ENCODE measurements around the gene RPE.

Gene RPE

DNA sequence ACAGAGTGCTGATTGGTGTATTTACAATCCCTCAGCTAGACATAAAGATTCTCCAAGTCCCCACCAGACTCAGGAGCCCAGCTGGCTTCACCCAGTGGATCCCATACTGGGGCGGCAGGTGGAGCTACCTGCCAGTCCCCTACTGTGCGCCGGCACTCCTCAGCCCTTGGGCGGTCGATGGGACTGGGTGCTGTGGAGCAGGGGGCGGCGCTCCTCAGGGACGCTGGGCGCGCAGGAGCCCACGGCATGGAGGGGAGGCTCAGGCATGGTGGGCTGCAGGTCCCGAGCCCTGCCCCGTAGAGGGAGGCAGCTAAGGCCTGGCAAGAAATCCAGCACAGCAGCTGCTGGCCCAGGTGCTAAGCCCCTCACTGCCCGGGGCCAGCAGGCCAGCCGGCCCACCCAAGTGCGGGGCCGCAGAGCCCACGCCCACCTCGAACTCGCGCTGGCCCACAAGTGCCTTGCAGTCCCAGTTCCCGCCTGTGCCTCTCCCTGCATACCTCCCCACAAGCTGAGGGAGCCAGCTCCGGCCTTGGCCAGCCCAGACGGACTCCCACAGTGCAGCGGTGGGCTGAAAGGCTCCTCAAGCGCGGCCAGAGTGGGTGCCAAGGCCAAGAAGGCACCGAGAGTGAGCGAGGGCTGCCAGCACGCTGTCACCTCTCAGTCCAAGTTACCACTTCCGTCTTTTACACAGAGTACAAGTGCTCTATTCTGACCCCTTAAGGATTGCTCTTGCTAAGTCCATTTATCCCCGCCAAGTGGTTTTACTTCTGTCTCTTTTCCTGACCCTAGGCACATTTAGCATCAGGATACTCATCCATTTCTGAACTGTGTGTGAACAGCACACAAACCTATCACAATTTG is 1.7 kb upstream of the RPE start:
- no peak for FAIRE-seq

DNA sequence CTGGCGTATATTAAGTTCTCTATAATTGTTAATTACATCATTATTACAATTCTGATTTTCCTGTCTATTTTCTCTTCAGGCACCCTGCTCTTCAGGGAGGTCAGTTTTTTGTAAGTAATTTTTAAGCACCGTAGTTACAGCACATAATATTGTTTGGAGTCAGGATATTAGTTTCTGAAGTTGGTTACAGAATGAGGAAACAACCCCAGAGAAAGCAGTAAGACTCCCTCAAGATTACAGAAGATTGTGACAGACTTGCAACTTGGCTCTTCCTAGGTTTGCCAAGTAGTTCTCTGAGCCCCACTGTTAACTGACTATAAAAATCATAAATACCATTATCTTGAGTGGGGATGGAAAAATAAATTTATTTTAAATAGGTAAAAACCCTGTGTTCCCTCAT is 921 bp downstream of the RPE start:
- FAIRE-seq (no peak), DNase-seq (ENCODE audit: low spot score) (no peak)

More for the DNA sequence above, 1.7 kb upstream of the RPE start:
- no peak for DNase-seq (ENCODE audit: low spot score)

- DNase-seq (ENCODE audit: low spot score) (no peak), FAIRE-seq (no peak)
Observed at GRCh38 chr2:210004881-210005280, 2.4 kb downstream of the RPE start.

DNA sequence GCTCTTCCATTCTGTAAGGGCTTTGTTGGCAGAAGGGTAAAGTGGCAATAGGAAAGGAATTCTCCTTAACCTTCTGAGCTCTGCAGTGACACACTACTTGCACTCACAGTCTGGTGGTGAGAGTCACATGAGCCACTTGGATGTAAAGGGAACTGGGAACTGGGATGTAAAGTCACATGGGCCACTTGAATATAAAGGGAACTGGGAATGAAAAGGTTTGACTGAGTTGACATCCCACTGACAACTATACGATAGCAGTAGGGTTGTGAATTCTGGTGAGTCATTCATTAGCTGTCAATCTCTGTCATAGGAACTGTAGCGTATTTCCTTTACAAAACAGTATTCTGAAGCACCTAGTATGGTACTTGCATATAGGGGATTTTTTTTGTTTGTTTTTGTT is 5.5 kb downstream of the RPE start:
- FAIRE-seq = no peak
- DNase-seq (ENCODE audit: low spot score) = no peak

DNA sequence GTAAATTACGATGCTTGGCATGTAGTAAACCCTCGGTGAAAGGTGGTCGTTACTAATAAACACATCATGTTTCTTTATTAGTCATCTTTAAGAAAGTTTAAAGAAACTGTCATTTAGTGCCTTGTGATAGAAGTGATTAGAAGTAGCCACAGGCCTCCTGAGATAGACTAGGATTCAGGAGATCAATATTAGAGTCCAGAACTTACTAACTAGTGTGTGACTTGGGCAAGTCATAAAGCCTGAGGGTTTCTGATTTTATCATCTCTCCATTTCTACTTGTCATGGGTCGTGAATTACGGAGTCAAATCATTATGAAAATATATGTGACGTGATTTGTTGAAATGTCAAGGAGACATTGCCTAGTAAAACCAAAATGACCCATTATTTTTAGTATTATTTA is 6.7 kb downstream of the RPE start:
- no peak for FAIRE-seq
- no peak for DNase-seq (ENCODE audit: low spot score)

GRCh38 chr2:210009896-210010295 is 7.5 kb downstream of the RPE start:
- no peak for FAIRE-seq
- DNase-seq (ENCODE audit: low spot score) = no peak

DNA sequence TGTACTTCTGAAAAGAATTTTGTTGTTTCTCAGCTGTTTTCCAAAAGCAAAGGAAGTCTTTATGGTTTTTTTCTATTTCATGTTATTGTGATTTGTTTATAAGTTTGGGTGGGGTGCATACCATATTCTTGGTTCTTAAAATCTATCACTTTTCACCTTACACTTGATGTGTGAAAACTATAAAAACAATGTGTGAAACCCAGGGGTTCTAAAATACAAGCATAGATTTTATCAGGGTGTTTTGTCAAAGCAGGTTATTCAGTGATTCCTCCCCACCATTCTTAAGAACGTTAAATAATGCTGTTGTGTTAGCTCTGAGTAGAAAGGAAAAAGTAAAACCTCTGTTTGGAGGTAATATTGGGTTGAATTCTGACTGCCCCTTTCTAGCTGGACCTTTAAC is 17.7 kb downstream of the RPE start:
- DNase-seq (ENCODE audit: low spot score) = no peak
- FAIRE-seq = no peak

- no peak for FAIRE-seq
Observed at GRCh38 chr2:210022824-210023223, 20.4 kb downstream of the RPE start.

DNA sequence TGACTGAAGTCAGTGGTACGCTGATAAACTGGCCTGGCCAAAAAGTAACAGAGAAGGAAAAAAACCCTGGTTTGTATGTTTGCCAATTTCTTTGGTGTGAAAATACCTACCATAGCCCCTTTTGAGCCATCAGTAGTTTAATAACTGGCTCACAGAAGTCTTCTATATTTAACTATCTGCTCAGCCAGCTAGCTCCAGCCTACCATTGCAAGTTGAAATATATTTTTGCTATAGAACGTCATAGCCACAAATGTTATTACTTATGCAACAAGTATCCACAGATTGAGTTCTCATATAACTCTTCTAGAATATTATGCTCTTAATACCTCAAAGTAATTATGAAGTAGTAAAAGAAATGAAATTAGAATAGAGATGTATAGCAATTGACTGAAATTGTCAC is 25.2 kb downstream of the RPE start:
- FAIRE-seq (no peak), DNase-seq (ENCODE audit: low spot score) (no peak)

More at GRCh38 chr2:210022824-210023223, 20.4 kb downstream of the RPE start:
- DNase-seq (ENCODE audit: low spot score) = no peak

GRCh38 chr2:210028178-210028577 is 25.7 kb downstream of the RPE start:
- FAIRE-seq (no peak), DNase-seq (ENCODE audit: low spot score) (no peak)

- no peak for FAIRE-seq
Observed at GRCh38 chr2:210034087-210034683, 31.7 kb downstream of the RPE start.

DNA sequence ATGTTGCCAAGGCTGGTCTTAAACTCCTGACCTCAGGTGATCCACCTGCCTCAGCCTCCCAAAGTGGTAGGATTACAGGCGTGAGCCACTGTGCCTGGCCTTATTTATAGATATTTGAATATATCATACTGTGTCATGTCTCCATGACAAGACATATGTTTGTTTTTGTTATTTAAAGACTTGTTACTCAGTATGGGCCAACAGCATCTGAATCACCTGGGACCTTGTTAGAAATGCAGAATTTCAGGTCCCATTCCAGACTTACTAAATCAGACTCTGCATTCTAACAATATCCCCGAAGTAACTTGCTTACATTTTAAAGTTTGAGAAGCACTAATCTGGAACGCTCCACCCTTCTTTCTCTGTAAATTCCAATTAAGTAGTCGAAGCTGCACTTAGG is 33.2 kb downstream of the RPE start:
- DNase-seq (ENCODE audit: low spot score) (no peak), FAIRE-seq (no peak)

More at GRCh38 chr2:210034087-210034683, 31.7 kb downstream of the RPE start:
- no peak for DNase-seq (ENCODE audit: low spot score)

DNA sequence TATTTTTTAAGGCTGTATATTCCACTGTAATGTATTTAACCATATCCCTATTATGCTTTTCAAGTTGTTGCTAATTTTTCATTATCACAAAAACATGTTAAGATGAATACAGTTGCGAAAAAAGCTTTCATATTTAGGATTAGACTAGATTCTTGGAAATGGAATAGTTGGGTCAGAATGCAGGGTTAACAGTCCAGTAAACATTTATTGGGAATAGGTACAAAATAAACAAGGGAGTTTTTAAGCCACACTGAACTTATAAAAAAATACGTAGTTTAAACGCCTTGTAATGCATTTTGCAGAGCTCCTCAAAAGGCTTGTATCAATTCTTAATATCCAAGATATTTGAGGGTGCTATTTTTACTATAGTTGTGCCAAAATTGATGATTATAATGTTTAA is 35.6 kb downstream of the RPE start:
- FAIRE-seq = no peak
- no peak for DNase-seq (ENCODE audit: low spot score)

- no peak for FAIRE-seq
- DNase-seq (ENCODE audit: low spot score) = no peak
Observed at GRCh38 chr2:210046851-210047500, 44.5 kb downstream of the RPE start.

DNA sequence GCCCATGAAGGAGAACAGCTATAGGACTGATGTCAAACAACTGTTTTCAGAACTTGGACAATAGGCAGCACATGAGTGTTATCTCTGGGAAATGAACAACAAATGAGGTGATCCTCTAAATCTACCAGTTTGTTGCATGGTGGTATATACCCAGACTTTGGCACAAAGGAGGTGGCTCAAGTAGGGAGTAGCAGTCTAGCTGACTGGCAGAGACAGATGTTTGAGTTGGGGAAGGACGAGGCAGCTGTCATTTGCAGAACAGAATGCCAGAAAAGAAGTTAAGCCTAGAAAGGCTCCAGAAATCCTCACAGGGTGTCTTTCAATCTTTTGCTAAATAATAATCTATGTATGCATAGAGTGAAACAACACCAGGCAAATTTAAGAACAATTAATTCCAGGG is 47.4 kb downstream of the RPE start:
- FAIRE-seq (no peak), DNase-seq (ENCODE audit: low spot score) (no peak)

- no peak for FAIRE-seq
Observed at GRCh38 chr2:210050885-210051284, 48.4 kb downstream of the RPE start.

GRCh38 chr2:210054696-210055095 is 52.3 kb downstream of the RPE start:
- FAIRE-seq = no peak
- DNase-seq (ENCODE audit: low spot score) = no peak

More at GRCh38 chr2:210050885-210051284, 48.4 kb downstream of the RPE start:
- DNase-seq (ENCODE audit: low spot score) = no peak

DNA sequence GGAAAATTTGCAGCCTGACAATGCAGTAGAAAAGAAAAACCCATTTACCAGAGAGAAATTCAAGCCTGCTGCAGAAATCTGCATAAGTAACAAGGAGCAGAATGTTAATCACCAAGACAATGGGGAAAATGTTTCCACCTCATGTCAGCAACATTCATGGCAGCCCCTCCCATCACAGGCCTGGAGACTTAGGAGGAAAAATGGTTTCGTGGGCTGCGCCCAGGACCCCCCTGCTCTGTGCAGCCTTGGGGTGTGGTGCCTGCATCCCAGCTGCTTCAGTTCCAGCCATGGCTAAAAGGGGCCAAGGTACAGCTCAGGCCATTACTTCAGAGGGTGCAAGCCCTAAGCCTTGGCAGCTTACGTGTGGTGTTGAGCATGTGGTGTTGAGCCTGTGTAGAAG is 53.4 kb downstream of the RPE start:
- FAIRE-seq (no peak), DNase-seq (ENCODE audit: low spot score) (no peak)

GRCh38 chr2:210063306-210063705 is 60.9 kb downstream of the RPE start:
- DNase-seq (ENCODE audit: low spot score) (no peak), FAIRE-seq (no peak)
